IMR-90 (cell line): ENCODE data around the gene MICALL2. TPM values are rescaled to one million over a fixed set of nuclear protein-coding genes. Genes with fewer than 3 reads are reported as not detected.

Source experiments
- ATAC-seq: fragments of 200-7000 bp; cut with Tn5 transposase; 2 replicates; pipeline ENCODE4 v1.9.1; 2020; ENCODE audit warnings: low read depth, mild to moderate bottlenecking, moderate library complexity
- BruUV-seq: library from RNA; stranded (reverse); fragments of 400-500 nt; replicated peaks from 2 replicates; lab custom pipeline; 2021; lab: Mats Ljungman, UMichigan
- CTCF ChIA-PET: fragments of 300-600 bp; formaldehyde crosslinking; extraction: SDS; loops from one replicate; lab custom pipeline; 2021; ENCODE audit warnings: antibody characterized with exemption; lab: Yijun Ruan, JAX
- POLR2A ChIA-PET: fragments of 300-600 bp; sonication (Branson Sonifier 250); formaldehyde crosslinking; loops from one replicate; lab custom pipeline; 2022; ENCODE audit warnings: antibody characterized with exemption; ENCODE audit not compliant: unreplicated experiment; lab: Charles Lee
- DNase-seq: peaks from one replicate; pipeline ENCODE4 v3.0.0; 2013
- H2AFZ ChIP-seq: replicated peaks from 2 replicates; pipeline ENCODE3; 2013; ENCODE audit warnings: low read length, mild to moderate bottlenecking; ENCODE audit not compliant: poor library complexity
- H2AK5ac ChIP-seq: 2 replicates; pipeline ENCODE4 v1.6.1; 2013; ENCODE audit warnings: low read depth, low read length, inconsistent platforms
- H2AK9ac ChIP-seq: replicated peaks from 2 replicates; pipeline ENCODE3; 2013; ENCODE audit warnings: mild to moderate bottlenecking, low read depth, low read length, moderate library complexity; ENCODE audit not compliant: poor library complexity
- H2BK120ac ChIP-seq: 2 replicates; pipeline ENCODE4 v1.6.1; 2013; ENCODE audit warnings: low read depth, low read length, inconsistent platforms
- H2BK15ac ChIP-seq: 3 replicates; pipeline ENCODE4 v1.6.1; 2013; ENCODE audit warnings: low read depth, low read length, inconsistent platforms
- H2BK20ac ChIP-seq: 2 replicates; pipeline ENCODE4 v1.6.1; 2013; ENCODE audit warnings: low read depth, mild to moderate bottlenecking, inconsistent platforms, low read length, moderate library complexity
- H2BK5ac ChIP-seq: 2 replicates; pipeline ENCODE4 v1.6.1; 2013; ENCODE audit warnings: mild to moderate bottlenecking, low read depth, low read length, inconsistent platforms; ENCODE audit not compliant: poor library complexity, severe bottlenecking
- H3K14ac ChIP-seq: replicated peaks from 2 replicates; pipeline ENCODE4 v1.6.1; 2013; ENCODE audit warnings: low read depth, low read length, inconsistent platforms
- H3K18ac ChIP-seq: 2 replicates; pipeline ENCODE4 v1.6.1; 2013; ENCODE audit warnings: low read depth, low read length, control low read depth
- H3K23ac ChIP-seq: 2 replicates; pipeline ENCODE4 v1.6.1; 2013; ENCODE audit warnings: low read depth, low read length, inconsistent platforms
- H3K27ac ChIP-seq: 2 replicates; pipeline ENCODE4 v1.5.1; 2013; ENCODE audit warnings: mild to moderate bottlenecking, control low read depth, low read length; ENCODE audit not compliant: insufficient read depth
- H3K27me3 ChIP-seq: 2 replicates; pipeline ENCODE4 v1.6.1; 2013; ENCODE audit warnings: low read length; ENCODE audit not compliant: control insufficient read depth, insufficient read depth
- H3K36me3 ChIP-seq: 2 replicates; pipeline ENCODE4 v1.6.1; 2013; ENCODE audit warnings: low read length, mixed read lengths; ENCODE audit not compliant: control insufficient read depth, insufficient read depth
- H3K4ac ChIP-seq: 2 replicates; pipeline ENCODE4 v1.6.1; 2013; ENCODE audit warnings: low read depth, low read length, inconsistent platforms
- H3K4me1 ChIP-seq: 2 replicates; pipeline ENCODE4 v1.6.1; 2013; ENCODE audit warnings: low read length, mixed read lengths; ENCODE audit not compliant: control insufficient read depth, insufficient read depth
- H3K4me2 ChIP-seq: 2 replicates; pipeline ENCODE4 v1.6.1; 2013; ENCODE audit warnings: low read depth, mild to moderate bottlenecking, control low read depth, low read length, moderate library complexity
- H3K4me3 ChIP-seq: 2 replicates; pipeline ENCODE4 v1.5.1; 2013; ENCODE audit warnings: low read depth, mild to moderate bottlenecking, control low read depth, low read length, moderate library complexity; ENCODE audit not compliant: insufficient read depth
- H3K56ac ChIP-seq: 2 replicates; pipeline ENCODE4 v1.6.1; 2013; ENCODE audit warnings: low read length, inconsistent platforms; ENCODE audit not compliant: insufficient read depth; ENCODE audit errors: extremely low read depth
- H3K79me1 ChIP-seq, 2 experiments: 2 replicates each; pipeline ENCODE4 v1.6.1; 2013; ENCODE audit warnings: low read length in 2 of 2, inconsistent platforms in 1 of 2, low read depth in 1 of 2
- H3K9ac ChIP-seq: 2 replicates; pipeline ENCODE4 v1.6.1; 2013; ENCODE audit warnings: low read depth, low read length, control low read depth
- H3K9me1 ChIP-seq: 2 replicates; pipeline ENCODE4 v1.6.1; 2013; ENCODE audit warnings: low read length, inconsistent platforms; ENCODE audit not compliant: insufficient read depth
- H3K9me3 ChIP-seq: 2 replicates; pipeline ENCODE4 v1.6.1; 2013; ENCODE audit warnings: low read length; ENCODE audit not compliant: control insufficient read depth, insufficient read depth
- H4K20me1 ChIP-seq: 2 replicates; pipeline ENCODE4 v1.6.1; 2013; ENCODE audit warnings: low read length, inconsistent platforms; ENCODE audit not compliant: insufficient read depth
- H4K5ac ChIP-seq: 2 replicates; pipeline ENCODE4 v1.6.1; 2013; ENCODE audit warnings: mild to moderate bottlenecking, low read depth, low read length, control low read depth
- H4K8ac ChIP-seq, 2 experiments: 2 replicates each; pipeline ENCODE4 v1.6.1; 2013; ENCODE audit warnings: low read depth in 2 of 2, low read length in 2 of 2, control low read depth in 1 of 2, inconsistent platforms in 1 of 2
- H4K91ac ChIP-seq: 2 replicates; pipeline ENCODE4 v1.6.1; 2013; ENCODE audit warnings: low read depth, low read length, inconsistent platforms; ENCODE audit not compliant: insufficient read depth
- CEBPB ChIP-seq: IDR thresholded peaks from 2 replicates; pipeline ENCODE4 v1.6.1; 2012; ENCODE audit warnings: low read depth, low read length, improper control_type of control experiment
- CTCF ChIP-seq: conservative IDR thresholded peaks from 2 replicates; pipeline ENCODE4 v1.5.1; 2012; ENCODE audit warnings: mild to moderate bottlenecking, low read depth, low read length, improper control_type of control experiment
- ELK1 ChIP-seq: fragments of 150-350 bp; IDR thresholded peaks from 2 replicates; pipeline ENCODE4 v1.6.1; 2016; ENCODE audit warnings: low read depth, mild to moderate bottlenecking, low read length, moderate library complexity, borderline replicate concordance
- MAFK ChIP-seq: IDR thresholded peaks from 2 replicates; pipeline ENCODE4 v1.6.1; 2012; ENCODE audit warnings: low read depth, low read length, improper control_type of control experiment
- USF2 ChIP-seq: fragments of 150-350 bp; IDR thresholded peaks from 2 replicates; pipeline ENCODE4 v1.6.1; 2017; ENCODE audit warnings: mild to moderate bottlenecking, antibody characterized with exemption, low read length, low read depth
- WGBS, 2 experiments: methylation state at CpG; one replicate each; pipeline versions ENCODE4 v1.1.5 to v1.1.7; 2013; ENCODE audit warnings: missing lambda C conversion rate in 2 of 2; ENCODE audit not compliant: insufficient read length in 1 of 2; ENCODE audit errors: extremely low coverage in 2 of 2; 5-methylcytosine and 5-hydroxymethylcytosine counted together
- dilution Hi-C: fragments of 300-500 bp; cut with HindIII; formaldehyde crosslinking; loops from one replicate; pipeline ENCODE4 v1.14.3; 2018; ENCODE audit warnings: low sequenced_read_pairs; ENCODE audit not compliant: unreplicated experiment
- in situ Hi-C: fragments of 300-500 bp; cut with MboI; formaldehyde crosslinking; loops from 3 replicates; pipeline ENCODE4 v1.14.3; 2019; ENCODE audit warnings: low sequenced_read_pairs, inconsistent platforms, mixed read lengths
- intact Hi-C: fragments of 100-400 bp; cut with micrococcal nuclease; formaldehyde crosslinking; loops from 2 replicates; pipeline ENCODE4 v1.10.0; 2022
- polyA plus RNA-seq, 3 experiments: library from polyadenylated mRNA; depleted of rRNA; stranded (reverse); fragments of >200 nt; gene quantifications; 2 replicates each; pipeline ENCODE4 v1.2.3, GENCODE V29; 2012; ENCODE audit warnings: low replicate concordance in 1 of 3
- total RNA-seq: library from RNA; depleted of rRNA; stranded (reverse); fragments of >200 nt; gene quantifications from 2 replicates; pipeline ENCODE4 v1.2.3, GENCODE V29; 2012

The MICALL2 gene
- total and polyA plus RNA-seq, 2 of the 4 experiments (the other 2 are of a cell fraction): 6.6 to 34.1 TPM

GRCh38 chr7:1439373-1440363, 19.6 kb downstream of the MICALL2 start:
- Histone ChIP-seq H3K27ac (no peak overlapping the region), H3K18ac (no peak overlapping the region), H3K14ac (no peak overlapping the region), H2BK5ac (no peak overlapping the region), H3K4me3 (no peak overlapping the region), H3K4me1 (no peaks in the 10 kb centered on the region), H3K36me3 (peaks cover 63% of the 10 kb centered on the region), H3K79me1 (peaks cover 0 to 3% of the 10 kb centered on the region in 2 experiments; a peak in 1 of 4 replicates), H3K9me3 (no peaks in the 10 kb centered on the region), H4K20me1 (peaks cover 8% of the 10 kb centered on the region), H2AFZ (peak overlapping the region; percentile 49), H2BK120ac (no peak overlapping the region), H2AK9ac (no peak overlapping the region), H3K4me2 (no peak overlapping the region), H3K56ac (no peak overlapping the region), H3K9me1 (peaks cover 7% of the 10 kb centered on the region), H2BK20ac (no peak overlapping the region), H3K4ac (no peak overlapping the region), H2AK5ac (no peak overlapping the region), H3K23ac (no peak overlapping the region; the same call in 1 of the 2 replicates), H4K91ac (no peak overlapping the region), H3K27me3 (no peaks in the 10 kb centered on the region), H2BK15ac (no peak overlapping the region), H4K5ac (no peak overlapping the region), H3K9ac (no peak overlapping the region), H4K8ac (no peak overlapping the region)
- BruUV-seq: no TSS peak
- TF ChIP-seq CEBPB (no peak), USF2 (no peak), ELK1 (no peak), CTCF (0 out of 2 replicates have a peak, but pooled peaks have one; percentile 18), MAFK (no peak)
- POLR2A ChIA-PET: no interaction called here
- DNase-seq (no peak), ATAC-seq (no peak)
- intact Hi-C loops: no loop called here
- CTCF ChIA-PET: no interaction called here
- dilution Hi-C loops: no loop called here
- in situ Hi-C loops: no loop called here
- 92% methylated on average over 18 of the region's 31 CpGs; no CpG with 5 or more reads in 1 of the 2 experiments for whole genome bisulfite sequencing, 2 experiments
